EL (cell line): ENCODE results near the gene DIDO1.

Experiments
- DNase-seq: peaks from one replicate; pipeline ENCODE4 v3.0.0-alpha.2; 2016

The DIDO1 gene

DNA sequence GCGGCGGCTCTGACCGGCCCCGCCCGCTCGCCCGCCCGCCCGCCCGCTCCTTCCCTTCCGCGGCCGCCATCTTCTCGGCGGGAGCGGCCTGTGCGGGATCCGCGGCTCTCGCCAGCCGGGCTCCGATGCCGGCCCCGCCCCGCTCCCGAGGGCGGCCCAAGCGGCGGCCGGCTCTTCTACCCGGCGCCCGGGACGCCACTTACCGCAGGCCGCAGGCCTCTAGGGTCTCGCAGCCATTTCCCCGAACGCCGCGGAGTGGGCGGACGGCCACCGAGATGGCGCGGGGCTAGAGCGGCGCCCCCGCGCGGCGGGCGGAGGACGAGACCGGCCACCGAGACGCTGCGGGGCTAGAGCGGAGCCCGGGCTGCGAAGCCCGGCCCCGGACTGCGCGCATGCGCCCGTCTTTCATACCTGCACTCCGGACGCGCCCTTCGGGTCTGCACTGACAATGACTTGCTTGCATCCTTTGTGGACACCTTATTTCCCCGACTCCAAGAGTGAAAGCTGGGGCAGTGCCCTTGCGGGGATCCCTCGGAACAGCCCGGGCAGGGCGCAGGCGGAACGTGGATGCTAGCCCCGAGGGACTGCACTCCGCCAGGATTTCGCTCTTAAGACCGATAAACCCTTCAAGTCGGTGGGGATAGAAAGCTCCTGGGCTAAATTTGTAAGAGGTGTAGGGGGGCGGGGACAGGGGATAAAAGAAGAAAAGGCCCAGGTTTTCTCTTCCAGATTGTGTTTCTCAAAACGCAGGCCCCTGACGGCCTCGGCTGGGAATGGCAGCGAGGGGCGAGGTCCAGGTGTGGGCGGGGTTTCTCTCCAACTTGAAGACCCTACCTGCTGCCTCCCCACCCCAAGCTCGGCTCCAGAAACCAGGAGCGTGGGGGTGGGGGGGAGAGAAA lies at the start of gene DIDO1:
Gene DIDO1, minus strand, starts transcription at position 277 of the 899 bp plus-strand sequence.
- peak; percentile 82 for DNase-seq

DNA sequence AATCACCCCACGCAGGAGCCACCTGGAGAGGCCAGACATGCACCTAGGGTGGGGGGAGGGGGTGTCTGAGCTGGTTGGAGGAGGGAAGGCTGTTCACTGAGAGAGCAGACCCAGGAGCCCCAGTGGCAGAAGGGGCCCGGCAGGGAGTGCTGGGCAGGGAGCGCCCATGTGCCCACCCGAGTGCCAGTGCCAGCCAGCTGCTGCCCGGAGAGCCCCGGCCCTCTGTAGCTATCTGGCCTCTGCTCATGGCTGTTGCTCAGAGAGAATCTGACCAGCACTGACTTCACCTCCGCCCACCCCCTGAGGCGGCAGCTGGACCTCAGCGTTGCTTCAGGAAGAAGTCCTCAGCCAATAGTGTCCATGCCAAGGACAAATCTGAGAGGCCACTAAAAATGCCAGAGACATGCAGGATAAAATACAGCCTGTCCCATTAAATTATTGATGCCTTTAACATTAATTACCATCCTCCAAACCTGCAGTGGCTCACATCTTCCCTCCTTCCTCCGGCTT lies 49.0 kb upstream of the DIDO1 start:
- no peak for DNase-seq

DNA sequence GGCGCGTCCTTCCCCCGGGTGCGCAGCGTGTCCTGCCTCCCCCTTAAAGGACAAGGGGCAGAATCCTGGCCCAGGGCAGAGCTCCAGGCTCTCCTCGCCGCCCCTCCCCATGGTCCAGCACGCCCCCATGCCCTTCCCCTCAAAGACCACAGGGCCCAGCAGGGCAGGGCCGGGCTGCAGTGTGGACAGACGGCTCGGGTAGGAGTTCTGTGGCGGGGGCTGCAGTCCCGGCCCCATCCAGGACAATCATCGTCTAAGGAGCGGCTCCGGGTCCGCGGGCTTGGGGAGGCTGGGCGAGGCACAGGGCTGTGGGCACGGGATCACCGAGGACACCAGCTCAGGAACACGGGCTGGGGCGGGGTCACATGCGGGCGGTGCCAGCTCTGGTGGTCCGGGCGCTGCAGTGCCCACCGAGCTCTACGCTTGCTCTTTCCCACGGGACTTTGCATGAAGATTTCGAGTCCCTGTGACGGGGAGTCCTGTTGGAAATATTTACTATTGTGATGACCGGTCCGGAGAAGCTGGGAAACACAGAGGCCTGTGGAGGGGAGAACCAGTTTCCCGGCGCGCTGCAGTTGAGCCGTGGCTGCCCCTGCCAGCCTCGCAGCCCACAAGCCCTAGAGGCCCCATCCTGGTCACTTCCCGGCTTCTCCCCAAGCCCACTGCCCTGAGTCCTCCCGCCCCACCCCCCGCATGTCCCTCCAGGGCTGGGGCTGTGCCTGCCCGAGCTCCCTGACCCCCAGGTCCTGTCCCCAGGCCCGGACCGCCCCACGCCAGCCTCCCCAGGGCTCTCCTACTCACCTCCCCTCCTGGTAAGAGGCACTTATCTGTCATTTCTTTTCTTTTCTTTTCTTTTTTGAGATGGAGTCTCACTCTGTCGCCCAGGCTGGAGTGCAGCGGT lies 46.8 kb upstream of the DIDO1 start:
- no peak for DNase-seq

DNA sequence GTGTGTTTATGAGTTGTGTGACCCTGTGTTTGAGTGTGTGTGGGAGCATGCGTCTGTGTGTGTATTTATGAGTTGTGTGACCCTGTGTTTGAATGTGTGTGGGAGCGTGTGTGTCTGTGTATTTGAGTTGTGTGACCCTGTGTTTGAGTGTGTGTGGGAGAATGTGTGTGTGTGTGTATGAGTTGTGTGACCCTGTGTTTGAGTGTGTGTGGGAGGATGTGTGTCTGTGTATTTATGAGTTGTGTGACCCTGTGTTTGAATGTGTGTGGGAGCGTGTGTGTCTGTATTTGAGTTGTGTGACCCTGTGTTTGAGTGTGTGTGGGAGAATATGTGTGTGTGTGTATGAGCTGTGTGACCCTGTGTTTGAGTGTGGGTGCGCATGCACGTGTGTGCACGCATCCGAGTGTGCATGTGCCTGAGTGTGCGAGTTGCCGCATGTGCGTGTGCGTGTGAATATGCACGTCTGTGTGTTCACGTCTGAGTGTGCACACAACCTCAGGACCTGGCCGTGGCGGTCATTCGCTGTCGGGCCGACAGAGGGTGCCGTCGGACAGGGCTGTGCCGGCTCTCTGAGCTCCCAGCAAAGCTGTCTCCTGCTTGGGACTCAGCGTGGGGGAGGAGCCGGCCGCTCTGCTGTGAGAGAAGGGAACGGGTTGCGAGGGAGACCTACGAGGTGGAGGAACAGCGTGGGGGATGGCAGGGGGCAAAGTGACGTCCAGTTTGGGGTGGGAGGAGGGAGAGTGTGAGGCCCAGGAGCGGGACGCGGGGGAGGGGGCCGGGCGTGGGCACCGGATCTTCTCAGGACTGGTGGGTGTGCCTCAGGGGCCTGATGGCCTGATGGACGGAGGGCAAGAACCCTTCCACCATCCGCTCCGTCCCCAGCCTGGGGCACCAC lies 45.9 kb upstream of the DIDO1 start:
- DNase-seq = peak; percentile 79

DNA sequence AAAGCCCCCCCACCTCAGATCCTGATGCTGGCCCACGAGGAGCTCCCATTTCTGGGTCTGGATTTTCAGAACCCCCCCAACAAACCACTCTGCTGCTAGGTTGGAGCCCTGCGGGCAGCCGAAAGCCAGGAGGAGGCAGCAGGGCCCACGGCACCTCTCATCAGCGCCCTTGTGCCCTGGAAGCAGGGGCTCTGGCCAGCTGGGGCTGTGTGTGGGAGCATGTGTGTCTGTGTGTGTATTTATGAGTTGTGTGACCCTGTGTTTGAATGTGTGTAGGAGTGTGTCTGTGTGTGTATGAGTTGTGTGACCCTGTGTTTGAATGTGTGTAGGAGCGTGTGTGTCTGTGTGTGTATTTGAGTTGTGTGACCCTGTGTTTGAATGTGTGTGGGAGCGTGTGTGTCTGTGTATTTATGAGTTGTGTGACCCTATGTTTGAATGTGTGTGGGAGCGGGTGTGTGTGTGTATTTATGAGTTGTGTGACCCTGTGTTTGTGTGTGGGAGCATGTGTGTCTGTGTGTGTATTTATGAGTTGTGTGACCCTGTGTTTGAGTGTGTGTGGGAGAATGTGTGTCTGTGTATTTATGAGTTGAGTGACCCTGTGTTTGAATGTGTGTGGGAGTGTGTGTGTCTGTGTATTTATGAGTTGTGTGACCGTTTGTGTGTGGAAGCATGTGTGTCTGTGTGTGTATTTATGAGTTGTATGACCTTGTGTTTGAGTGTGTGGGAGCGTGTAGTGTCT lies 45.1 kb upstream of the DIDO1 start:
- no peak for DNase-seq

DNA sequence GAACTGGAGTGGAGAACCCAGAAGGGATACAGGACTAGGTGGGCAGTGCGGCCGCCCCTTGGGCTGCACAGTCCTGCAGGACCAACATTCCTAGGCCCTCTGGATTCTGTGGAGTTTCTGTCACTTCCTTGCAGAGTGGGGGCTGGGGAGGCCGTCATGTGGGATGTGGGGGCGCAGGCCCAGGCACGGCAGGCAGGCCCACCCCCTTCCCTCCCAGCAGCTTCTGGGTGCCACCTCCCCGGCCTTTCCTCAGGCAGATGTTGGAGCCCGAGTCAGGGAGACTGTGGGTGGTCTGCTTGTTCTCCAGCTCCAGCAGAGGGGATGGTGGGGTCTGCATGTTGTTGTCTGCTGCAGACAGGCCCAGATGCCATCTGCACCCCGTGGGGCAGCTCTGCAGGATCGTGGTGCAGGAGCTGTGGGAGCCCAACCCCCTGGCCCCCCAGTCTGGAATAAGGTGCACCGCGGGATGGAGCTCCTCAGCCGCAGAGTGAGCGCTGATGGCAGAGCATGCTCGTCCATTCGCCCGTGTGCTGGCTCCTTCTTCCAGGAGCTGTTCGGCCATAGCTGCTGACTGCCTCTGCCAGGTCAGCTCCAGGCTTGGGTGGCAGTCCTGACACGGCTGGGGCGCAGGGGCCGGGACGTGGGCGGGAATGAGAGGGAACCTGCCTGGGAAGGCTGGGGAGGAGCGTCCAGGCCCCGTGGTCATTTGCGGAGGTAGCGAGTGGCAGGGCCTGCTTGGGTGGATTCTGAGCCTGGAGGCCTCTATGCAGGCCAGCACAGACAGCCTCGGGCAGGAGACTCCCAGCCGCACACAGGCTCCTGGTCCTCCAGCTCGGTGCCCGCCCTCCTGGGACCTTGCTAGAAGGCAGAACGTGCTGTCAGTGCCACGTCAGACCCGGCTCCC lies 44.3 kb upstream of the DIDO1 start:
- peak; percentile 11 for DNase-seq

DNA sequence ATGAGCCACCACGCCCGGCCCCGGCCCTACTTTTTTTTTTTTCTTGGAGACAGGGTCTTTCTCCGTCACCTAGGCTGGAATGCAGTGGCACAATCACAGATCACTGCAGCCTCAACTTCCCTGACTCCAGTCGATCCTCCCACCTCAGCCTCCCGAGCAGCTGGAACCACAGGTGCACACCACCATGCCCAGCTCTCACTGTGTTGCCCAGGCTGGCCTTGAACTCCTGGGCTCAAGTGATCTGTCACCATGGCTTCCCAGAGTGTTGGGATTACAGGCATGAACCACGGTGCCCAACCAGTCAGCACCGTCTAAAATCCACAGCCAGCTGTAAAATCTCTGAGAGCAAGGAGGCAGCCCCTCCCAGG lies 43.6 kb upstream of the DIDO1 start:
- no peak for DNase-seq

DNA sequence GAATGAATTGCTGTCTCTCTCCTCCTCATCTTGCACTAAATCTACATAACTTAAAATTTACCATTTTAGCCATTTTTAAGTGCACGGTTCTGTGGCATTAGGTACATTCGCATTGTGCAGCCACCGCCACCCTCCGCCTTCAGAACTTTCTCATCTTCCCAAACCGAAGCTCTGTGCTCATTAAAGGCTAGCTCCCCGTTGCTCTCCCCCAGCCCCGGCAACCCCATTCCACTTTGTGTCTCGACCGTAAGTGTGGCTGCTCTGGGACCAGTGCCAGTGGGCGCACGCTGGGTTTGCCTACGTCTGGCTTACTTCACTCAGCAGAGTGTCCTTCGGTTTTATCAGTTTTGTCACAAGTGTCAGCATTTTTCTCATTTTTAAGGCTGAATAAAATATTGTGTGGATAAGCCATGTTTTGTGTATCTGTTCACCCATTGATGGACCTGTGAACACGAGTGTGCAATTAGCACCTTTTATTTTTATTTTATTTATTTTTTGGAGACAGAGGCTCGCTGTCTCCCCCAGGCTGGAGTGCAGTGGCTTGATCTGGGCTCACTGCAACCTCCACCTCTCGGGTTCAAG lies 43.0 kb upstream of the DIDO1 start:
- no peak for DNase-seq

DNA sequence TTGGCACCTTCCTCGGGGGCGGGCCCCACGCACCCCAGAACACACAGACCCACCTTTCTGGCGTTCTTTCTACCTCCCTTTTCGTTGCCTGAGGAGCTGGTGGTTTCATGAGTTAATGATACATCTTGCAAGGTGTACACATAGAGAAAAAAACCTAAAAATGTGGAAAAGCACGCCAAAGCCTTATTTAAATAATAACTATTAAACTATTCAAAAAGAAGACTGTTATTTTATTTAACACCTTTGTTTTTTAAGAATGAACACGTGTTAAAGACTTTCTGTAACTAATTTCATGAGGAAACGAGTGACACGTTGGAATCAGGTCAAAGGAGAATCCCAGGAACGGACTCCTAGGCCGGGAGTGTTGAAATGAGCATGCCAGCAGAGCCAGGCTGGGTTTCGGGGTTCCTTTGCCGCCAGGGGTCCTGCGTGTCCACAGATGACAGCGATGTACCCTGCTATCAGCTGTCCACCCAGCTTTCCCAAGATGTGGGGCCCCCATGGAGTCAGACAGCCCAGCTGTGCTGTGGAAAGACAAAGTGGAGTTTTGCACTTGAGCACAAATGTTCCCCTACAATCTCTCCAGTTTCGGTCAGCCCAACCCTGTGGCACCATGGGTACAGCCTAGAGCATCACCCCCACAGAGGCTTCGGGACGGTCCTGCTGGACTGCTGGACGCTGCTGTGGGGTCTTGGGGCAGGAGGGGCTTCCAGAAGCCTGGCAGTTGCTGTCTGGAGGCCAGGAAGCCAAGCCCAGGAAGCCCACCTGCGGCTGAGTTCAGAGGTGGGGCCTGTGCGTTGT lies 42.3 kb upstream of the DIDO1 start:
- no peak for DNase-seq

DNA sequence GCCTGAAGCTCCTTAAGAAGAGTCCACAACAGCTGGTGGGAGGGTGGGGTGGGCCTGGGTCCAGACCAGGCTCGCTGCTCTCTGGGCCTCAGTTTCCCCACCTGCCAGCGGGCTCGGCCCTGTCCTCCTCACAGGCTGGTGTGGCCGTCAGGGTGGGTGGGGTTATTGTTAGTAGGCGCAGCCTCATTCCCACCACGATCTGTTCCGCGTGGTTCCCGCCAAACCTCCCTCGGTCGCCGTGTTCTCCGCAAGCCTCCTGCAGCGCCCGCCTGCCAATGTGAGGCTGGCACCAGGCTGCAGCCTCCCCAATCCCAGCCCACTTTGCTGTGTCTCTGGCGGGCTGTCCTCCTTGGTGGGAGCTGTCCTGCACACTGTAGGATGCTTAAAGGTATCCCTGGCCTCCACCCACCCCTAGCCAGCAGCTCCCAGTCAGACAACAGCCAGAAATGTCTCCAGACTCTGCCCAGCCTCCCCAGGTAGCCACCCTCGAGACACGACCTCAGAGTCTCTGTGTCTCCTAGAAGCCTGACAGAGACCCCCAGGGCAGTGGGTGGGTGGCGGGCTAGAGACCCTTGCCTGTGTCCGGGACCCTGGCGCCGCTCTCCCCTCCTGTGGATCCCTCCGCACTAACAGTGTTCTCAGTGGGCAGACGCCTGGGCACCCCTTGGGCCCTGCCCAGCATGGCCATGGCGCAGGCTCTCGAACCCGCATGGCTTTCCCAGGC lies 41.5 kb upstream of the DIDO1 start:
- DNase-seq = no peak

DNA sequence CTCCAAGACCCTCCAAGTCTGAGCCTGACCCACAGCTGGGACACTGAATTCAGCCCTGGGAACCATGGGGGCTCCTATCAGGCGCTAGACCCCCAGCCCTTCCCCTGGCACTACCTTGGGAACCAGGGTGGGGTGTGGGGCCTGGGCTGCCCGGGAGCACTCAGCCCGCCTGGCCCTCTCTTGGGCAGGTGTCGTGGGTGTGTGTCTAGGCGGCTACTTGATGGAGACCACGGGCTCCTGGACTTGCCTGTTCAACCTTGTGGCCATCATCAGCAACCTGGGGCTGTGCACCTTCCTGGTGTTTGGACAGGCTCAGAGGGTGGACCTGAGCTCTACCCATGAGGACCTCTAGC lies 40.8 kb upstream of the DIDO1 start:
- DNase-seq = no peak

DNA sequence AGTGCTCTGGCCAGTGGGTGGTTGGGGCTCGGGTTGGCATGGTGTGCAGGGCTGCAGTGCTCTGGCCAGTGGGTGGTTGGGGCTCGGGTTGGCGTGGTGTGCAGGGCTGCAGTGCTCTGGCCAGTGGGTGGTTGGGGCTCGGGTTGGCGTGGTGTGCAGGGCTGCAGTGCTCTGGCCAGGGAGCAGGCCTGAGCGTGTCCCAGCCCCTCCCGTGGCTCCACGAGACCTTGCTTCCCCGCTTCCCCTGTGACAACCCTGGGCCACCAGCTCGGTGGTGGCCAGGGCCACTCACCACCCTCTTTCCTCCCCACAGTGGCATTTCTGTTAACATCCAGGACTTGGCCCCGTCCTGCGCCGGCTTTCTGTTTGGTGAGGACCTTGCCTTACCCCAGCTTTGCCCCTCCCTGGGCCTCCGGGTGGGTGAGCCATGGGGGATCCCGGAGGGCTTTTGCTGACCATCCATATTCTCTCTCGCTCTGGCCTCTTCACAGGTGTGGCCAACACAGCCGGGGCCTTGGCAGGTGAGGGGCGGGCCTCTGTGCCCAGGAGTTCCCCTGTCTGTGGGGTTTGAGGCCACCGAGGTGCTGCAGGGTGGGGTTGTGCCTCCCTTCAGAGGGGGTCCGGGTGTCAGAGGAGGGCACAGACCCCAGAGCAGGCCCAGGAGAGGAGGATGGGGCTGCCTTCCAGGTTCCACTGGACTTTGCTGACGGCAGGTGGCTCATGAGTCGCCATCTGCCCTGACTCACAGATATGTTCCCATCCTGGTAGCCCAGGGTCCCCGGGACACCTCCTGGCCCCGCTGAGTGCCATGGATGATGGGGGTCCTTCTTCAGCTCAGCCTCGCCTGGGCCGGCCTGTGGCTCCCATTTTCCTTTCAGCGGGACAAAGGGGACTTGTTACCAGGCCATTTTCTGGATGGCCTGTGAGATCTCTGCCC lies 40.2 kb upstream of the DIDO1 start:
- DNase-seq = no peak

DNA sequence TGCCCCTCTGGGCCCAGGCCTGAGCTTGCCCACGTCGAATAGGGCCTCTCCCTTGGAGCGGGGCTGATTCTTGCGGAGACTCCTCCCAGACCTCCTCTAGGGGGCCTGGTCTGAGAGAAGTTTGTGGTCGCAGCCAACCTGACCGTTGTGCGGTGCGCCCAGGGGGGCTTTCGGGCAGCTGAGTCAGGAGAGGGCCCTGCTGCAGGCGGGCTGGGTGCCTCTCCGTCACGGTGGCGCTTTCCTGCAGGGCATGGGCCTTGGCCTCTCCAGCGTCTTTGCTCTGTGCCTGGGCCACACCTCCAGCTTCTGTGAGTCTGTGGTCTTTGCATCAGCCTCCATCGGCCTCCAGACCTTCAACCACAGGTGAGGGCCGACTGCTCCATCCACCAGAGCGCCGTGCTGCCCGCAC lies 39.1 kb upstream of the DIDO1 start:
- DNase-seq = no peak

DNA sequence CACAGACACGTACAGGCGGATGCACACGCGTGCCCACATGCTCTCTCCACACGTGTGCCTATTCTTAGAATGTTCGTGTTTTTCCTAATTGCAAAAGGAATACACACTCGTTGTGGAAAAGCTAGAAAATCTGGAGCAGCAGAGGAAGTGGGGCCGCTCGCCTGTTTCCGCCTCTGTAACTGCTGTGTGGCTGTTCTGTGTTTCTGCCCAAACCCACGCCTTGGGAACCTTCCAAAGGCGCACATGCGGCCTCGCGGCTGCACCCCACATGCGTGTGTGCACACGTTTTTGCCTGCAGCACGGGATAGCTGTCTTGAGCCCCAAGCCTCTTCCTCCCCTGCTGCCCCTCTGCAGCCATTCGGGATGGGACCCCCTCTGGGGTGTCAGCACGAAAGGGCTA lies 38.4 kb upstream of the DIDO1 start:
- DNase-seq = no peak

DNA sequence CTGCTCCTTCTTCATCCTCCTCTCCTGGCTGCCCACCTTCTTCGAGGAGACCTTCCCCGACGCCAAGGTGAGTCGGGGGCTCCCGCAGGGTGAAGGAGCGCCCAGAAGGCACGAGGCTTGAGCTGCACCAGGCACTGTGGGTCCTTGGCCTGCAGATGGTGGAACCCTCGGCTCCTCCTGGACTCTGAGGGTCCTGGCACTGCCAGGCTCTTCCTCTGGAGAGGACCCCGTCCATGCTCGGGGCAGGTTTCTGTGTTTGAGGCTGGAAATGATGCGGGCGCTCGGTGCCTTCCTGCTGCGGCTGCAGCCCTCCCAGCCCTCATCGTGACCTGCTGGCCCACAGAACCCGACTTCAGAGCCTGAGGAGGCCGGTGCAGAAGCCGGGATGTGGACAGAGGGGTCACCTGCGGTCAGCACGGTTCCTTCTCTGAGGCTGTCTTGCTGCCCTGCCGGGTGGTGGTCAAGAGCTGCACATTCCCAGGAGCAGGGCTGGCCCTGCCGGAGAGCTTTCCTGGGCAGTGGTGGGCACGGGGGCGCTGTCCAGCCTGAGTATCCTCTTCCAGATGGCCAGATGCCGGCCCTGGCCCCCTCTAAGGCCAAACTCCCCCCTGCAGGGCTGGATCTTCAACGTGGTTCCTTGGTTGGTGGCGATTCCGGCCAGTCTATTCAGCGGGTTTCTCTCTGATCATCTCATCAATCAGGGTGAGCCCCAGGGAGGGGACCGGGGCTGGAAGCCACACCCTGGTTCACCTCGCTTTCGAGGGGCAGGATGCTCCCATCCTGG lies 37.5 kb upstream of the DIDO1 start:
- DNase-seq = no peak

DNA sequence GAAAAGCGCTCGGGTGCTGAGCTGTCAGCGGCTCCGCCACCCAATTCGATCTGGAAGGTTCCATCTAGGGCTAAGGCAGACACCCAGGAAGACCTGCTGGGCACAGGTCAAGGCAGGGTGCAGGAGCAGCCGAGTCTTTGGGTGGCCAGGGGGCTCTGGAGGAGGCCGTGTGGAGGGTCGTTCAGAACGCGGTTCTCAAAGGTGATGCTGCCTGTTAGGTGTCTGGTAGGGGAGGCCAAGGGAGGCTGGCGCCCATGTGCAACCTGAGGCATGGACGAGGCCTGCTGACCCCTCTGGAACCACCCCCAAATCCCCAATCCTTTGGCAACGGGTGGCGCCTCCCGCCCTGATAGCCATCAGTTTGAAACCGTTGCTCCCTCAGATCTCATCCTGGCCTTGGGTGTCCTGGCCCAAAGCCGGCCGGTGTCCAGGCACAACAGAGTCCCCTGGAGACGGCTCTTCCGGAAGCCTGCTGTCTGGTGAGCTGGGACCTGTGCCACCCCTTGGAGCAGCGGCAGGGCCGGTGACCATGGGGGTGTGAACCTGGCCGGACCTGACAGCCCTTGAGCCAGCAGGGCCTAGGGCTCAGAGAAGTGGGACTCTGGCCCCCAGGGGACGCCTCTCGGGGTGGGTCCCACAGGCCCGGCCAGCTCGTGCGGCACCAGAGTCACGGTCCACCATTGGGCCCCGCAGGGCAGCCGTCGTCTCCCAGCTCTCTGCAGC lies 36.7 kb upstream of the DIDO1 start:
- DNase-seq = no peak
